Osteoblast (primary cell): ENCODE results near the gene SPC24. TPM values are rescaled to one million over a fixed set of nuclear protein-coding genes. Genes with fewer than 3 reads are reported as not detected.

Experiments used
- DNase-seq: peaks from one replicate; pipeline ENCODE4 v3.0.0; 2011; ENCODE audit warnings: low spot score, mixed read lengths; ENCODE audit not compliant: insufficient read length; ENCODE audit errors: missing footprints
- H2AFZ ChIP-seq: 2 replicates; pipeline ENCODE4 v1.6.0; 2011; ENCODE audit warnings: mild to moderate bottlenecking, low read length
- H3K27ac ChIP-seq: 2 replicates; pipeline ENCODE4 v1.5.1; 2011; ENCODE audit warnings: mild to moderate bottlenecking, low read depth, low read length, moderate library complexity
- H3K27me3 ChIP-seq: 2 replicates; pipeline ENCODE4 v1.6.0; 2012; ENCODE audit warnings: mild to moderate bottlenecking, control low read depth, inconsistent platforms, low read length, moderate library complexity; ENCODE audit not compliant: insufficient read depth
- H3K36me3 ChIP-seq: 2 replicates; pipeline ENCODE4 v1.5.1; 2011; ENCODE audit warnings: mild to moderate bottlenecking, low read length, control low read depth, moderate library complexity; ENCODE audit not compliant: insufficient read depth
- H3K4me1 ChIP-seq: 2 replicates; pipeline ENCODE4 v1.5.1; 2011; ENCODE audit warnings: mild to moderate bottlenecking, low read length, control low read depth, moderate library complexity; ENCODE audit not compliant: insufficient read depth
- H3K4me2 ChIP-seq: 2 replicates; pipeline ENCODE4 v1.6.0; 2011; ENCODE audit warnings: mild to moderate bottlenecking, low read length; ENCODE audit not compliant: insufficient read depth
- H3K4me3 ChIP-seq: fragments of 200-600 bp; sonication (generic); 3 replicates; pipeline ENCODE4 v1.5.1; 2012; ENCODE audit warnings: mild to moderate bottlenecking, low read length, inconsistent platforms; ENCODE audit not compliant: insufficient read depth
- H3K79me2 ChIP-seq: 2 replicates; pipeline ENCODE4 v1.6.0; 2012; ENCODE audit warnings: mild to moderate bottlenecking, low read length, control low read depth, inconsistent platforms; ENCODE audit not compliant: insufficient read depth
- H3K9me3 ChIP-seq: 2 replicates; pipeline ENCODE4 v1.5.1; 2011; ENCODE audit warnings: low read depth, low read length, control low read depth
- H4K20me1 ChIP-seq: 2 replicates; pipeline ENCODE4 v1.6.0; 2012; ENCODE audit warnings: mild to moderate bottlenecking, low read length, control low read depth; ENCODE audit not compliant: insufficient read depth
- CTCF ChIP-seq: IDR thresholded peaks from 2 replicates; pipeline ENCODE4 v1.5.1; 2011; ENCODE audit warnings: mild to moderate bottlenecking, low read depth, low read length, moderate library complexity; ENCODE audit errors: extremely low read depth
- total RNA-seq: library from RNA; depleted of rRNA; stranded (reverse); fragments of >200 nt; gene quantifications from 2 replicates; pipeline ENCODE4 v1.2.3, GENCODE V29; 2012

Gene SPC24
- total RNA-seq, 1 donor, result 5.4 TPM

- peak; percentile 51 for DNase-seq
- TF ChIP-seq CTCF, result no peak
- no peaks in the 10 kb centered on the region for H4K20me1 ChIP-seq
- H3K4me3 ChIP-seq, result no peak overlapping the region
- H3K27me3 ChIP-seq, result no peaks in the 10 kb centered on the region
- no peaks in the 10 kb centered on the region for H3K79me2 ChIP-seq
- H3K27ac ChIP-seq, result no peak overlapping the region
- H2AFZ ChIP-seq, result no peak overlapping the region
- no peak overlapping the region for H3K4me2 ChIP-seq
- peaks cover 25% of the 10 kb centered on the region for H3K4me1 ChIP-seq
- no peaks in the 10 kb centered on the region for H3K9me3 ChIP-seq
- H3K36me3 ChIP-seq, result peaks cover 19% of the 10 kb centered on the region
These were observed 19.0 kb downstream of the SPC24 start for GRCh38 chr19:11136400-11137101.

- no peaks in the 10 kb centered on the region for H3K27me3 ChIP-seq
- peaks cover 69% of the 10 kb centered on the region for H3K36me3 ChIP-seq
- H3K4me3 ChIP-seq, result no peak overlapping the region
- DNase-seq, result peak; percentile 57
- no peaks in the 10 kb centered on the region for H3K4me1 ChIP-seq
- no peaks in the 10 kb centered on the region for H3K9me3 ChIP-seq
- TF ChIP-seq CTCF, result no peak
- H3K79me2 ChIP-seq, result no peaks in the 10 kb centered on the region
- H2AFZ ChIP-seq, result no peak overlapping the region
- H4K20me1 ChIP-seq, result peaks cover 2% of the 10 kb centered on the region
- no peak overlapping the region for H3K4me2 ChIP-seq
- H3K27ac ChIP-seq, result no peak overlapping the region
These were observed 24.1 kb downstream of the SPC24 start for GRCh38 chr19:11131471-11131870.

GRCh38 chr19:11130824-11131455, 24.6 kb downstream of the SPC24 start:
- H2AFZ ChIP-seq, result peak overlapping the region; percentile 58
- peak; percentile 88 for TF ChIP-seq CTCF
- H3K4me3 ChIP-seq, result no peak overlapping the region
- no peaks in the 10 kb centered on the region for H3K27me3 ChIP-seq
- H4K20me1 ChIP-seq, result peaks cover 4% of the 10 kb centered on the region
- no peak overlapping the region for H3K27ac ChIP-seq
- H3K79me2 ChIP-seq, result no peaks in the 10 kb centered on the region
- peaks cover 75% of the 10 kb centered on the region for H3K36me3 ChIP-seq
- H3K9me3 ChIP-seq, result no peaks in the 10 kb centered on the region
- no peak overlapping the region for H3K4me2 ChIP-seq
- peak; percentile 97 for DNase-seq
- no peaks in the 10 kb centered on the region for H3K4me1 ChIP-seq

GRCh38 chr19:11127905-11128304, 27.7 kb downstream of the SPC24 start:
- H3K27me3 ChIP-seq, result no peaks in the 10 kb centered on the region
- H3K79me2 ChIP-seq, result no peaks in the 10 kb centered on the region
- no peaks in the 10 kb centered on the region for H3K9me3 ChIP-seq
- no peak overlapping the region for H3K27ac ChIP-seq
- peaks cover 4% of the 10 kb centered on the region for H4K20me1 ChIP-seq
- peak; percentile 17 for DNase-seq
- no peak overlapping the region for H3K4me3 ChIP-seq
- no peaks in the 10 kb centered on the region for H3K4me1 ChIP-seq
- H3K4me2 ChIP-seq, result no peak overlapping the region
- H3K36me3 ChIP-seq, result peaks cover 94% of the 10 kb centered on the region
- no peak overlapping the region for H2AFZ ChIP-seq
- TF ChIP-seq CTCF, result no peak
